Suprapubic skin (tissue), 3 donors: ENCODE measurements around the gene ZNF460.

Experiments used
- CTCF ChIP-seq, 2 donors: fragments of 200-600 bp in 1 of 2; fragments of 450-650 bp in 1 of 2; sonication (generic) in 1 of 2; IDR thresholded peaks; one replicate each; pipeline ENCODE4 v1.5.1; 2016 to 2019; ENCODE audit warnings: antibody characterized with exemption in 2 of 2, mild to moderate bottlenecking in 1 of 2, moderate library complexity in 1 of 2
- POLR2A ChIP-seq, 2 donors: fragments of 450-650 bp; IDR thresholded peaks; one replicate each; pipeline ENCODE4 v1.6.1; 2017; ENCODE audit warnings: antibody characterized with exemption in 2 of 2, mild to moderate bottlenecking in 2 of 2, moderate library complexity in 2 of 2

GRCh38 chr19:57267291-57267690 is 13.0 kb upstream of the ZNF460 start:
- TF ChIP-seq CTCF (IDR thresholded peaks at IDR 0.05), result no peak
- TF ChIP-seq POLR2A (IDR thresholded peaks at IDR 0.05), result no peak
